Hepatocyte (in vitro differentiated cells): ENCODE measurements around the gene WBP2NL. TPM values are rescaled to one million over a fixed set of nuclear protein-coding genes. Genes with fewer than 3 reads are reported as not detected.

Experiments
- DNase-seq: peaks from one replicate; pipeline ENCODE4 v3.0.0-alpha.2; 2016; ENCODE audit warnings: low spot score
- H2AFZ ChIP-seq: fragments of 200-600 bp; sonication (generic); 2 replicates; pipeline ENCODE4 v1.6.0; 2016; ENCODE audit warnings: antibody characterized with exemption, mild to moderate bottlenecking
- H3K27ac ChIP-seq: fragments of 200-600 bp; sonication (generic); 2 replicates; pipeline ENCODE4 v1.5.1; 2016; ENCODE audit warnings: mild to moderate bottlenecking
- H3K27me3 ChIP-seq: fragments of 200-600 bp; sonication (generic); 2 replicates; pipeline ENCODE4 v1.6.1; 2016
- H3K36me3 ChIP-seq: fragments of 200-600 bp; sonication (generic); replicated peaks from 2 replicates; pipeline ENCODE4 v1.5.1; 2016; ENCODE audit warnings: low read depth; ENCODE audit not compliant: insufficient read depth
- H3K4me1 ChIP-seq: fragments of 200-600 bp; sonication (generic); 2 replicates; pipeline ENCODE4 v1.5.1; 2016; ENCODE audit warnings: mild to moderate bottlenecking, moderate library complexity; ENCODE audit not compliant: insufficient read depth
- H3K4me2 ChIP-seq: fragments of 200-600 bp; sonication (generic); 2 replicates; pipeline ENCODE4 v1.6.0; 2016
- H3K4me3 ChIP-seq: fragments of 200-600 bp; sonication (generic); 2 replicates; pipeline ENCODE4 v1.5.1; 2016; ENCODE audit warnings: mild to moderate bottlenecking
- H3K79me2 ChIP-seq: fragments of 200-600 bp; sonication (generic); 2 replicates; pipeline ENCODE4 v1.6.0; 2017; ENCODE audit warnings: mild to moderate bottlenecking
- H3K9me2 ChIP-seq: fragments of 200-600 bp; sonication (generic); replicated peaks from 2 replicates; pipeline ENCODE4 v1.6.0; 2017; ENCODE audit warnings: mild to moderate bottlenecking; ENCODE audit not compliant: insufficient read depth
- H3K9me3 ChIP-seq: fragments of 200-600 bp; sonication (generic); 2 replicates; pipeline ENCODE4 v1.5.1; 2016; ENCODE audit warnings: low read depth, mild to moderate bottlenecking
- H4K20me1 ChIP-seq: fragments of 200-600 bp; sonication (generic); 2 replicates; pipeline ENCODE4 v1.6.0; 2016; ENCODE audit warnings: mild to moderate bottlenecking; ENCODE audit not compliant: insufficient read depth, poor library complexity, severe bottlenecking
- CTCF ChIP-seq: fragments of 200-600 bp; sonication (generic); IDR thresholded peaks from 2 replicates; pipeline ENCODE4 v1.5.1; 2016; ENCODE audit warnings: antibody characterized with exemption, mild to moderate bottlenecking; ENCODE audit not compliant: poor library complexity
- EZH2 ChIP-seq: fragments of 200-600 bp; sonication (generic); IDR thresholded peaks from 2 replicates; pipeline ENCODE4 v1.6.1; 2016; ENCODE audit warnings: antibody characterized with exemption, mild to moderate bottlenecking, borderline replicate concordance
- EZH2phosphoT487 ChIP-seq: fragments of 200-600 bp; sonication (generic); IDR thresholded peaks from one replicate; pipeline ENCODE4 v1.6.1; 2018; ENCODE audit warnings: antibody characterized with exemption, mild to moderate bottlenecking, low read depth, moderate library complexity; ENCODE audit not compliant: unreplicated experiment, severe bottlenecking
- WGBS: methylation state at CpG from one replicate; pipeline ENCODE4 v1.1.6; 2016; ENCODE audit warnings: low lambda C conversion rate; ENCODE audit errors: missing lambda C conversion rate; 5-methylcytosine and 5-hydroxymethylcytosine counted together
- polyA plus RNA-seq: library from polyadenylated mRNA; unstranded; fragments of >200 nt; fragmentation: Nextera tagmentation; extraction: Ambion mirVana; gene quantifications from 2 replicates; pipeline ENCODE4 v1.2.1, GENCODE V29; 2016
- total RNA-seq: library from RNA; depleted of rRNA; stranded (reverse); fragments of >200 nt; gene quantifications from 2 replicates; pipeline ENCODE4 v1.2.3, GENCODE V29; 2014

The WBP2NL gene
- total and polyA plus RNA-seq, 2 experiments from 2014 or later, result not detected

- H3K27ac ChIP-seq, result no peak overlapping the region
- H2AFZ ChIP-seq, result no peak overlapping the region
- H3K4me2 ChIP-seq, result no peak overlapping the region
- no peaks in the 10 kb centered on the region for H3K9me2 ChIP-seq
- no peaks in the 10 kb centered on the region for H4K20me1 ChIP-seq
- no peaks in the 10 kb centered on the region for H3K79me2 ChIP-seq
- H3K27me3 ChIP-seq, result peaks cover 2% of the 10 kb centered on the region
- peaks cover 8% of the 10 kb centered on the region for H3K9me3 ChIP-seq
- no peaks in the 10 kb centered on the region for H3K4me1 ChIP-seq
- no peaks in the 10 kb centered on the region for H3K36me3 ChIP-seq
- no peak for DNase-seq
- TF ChIP-seq EZH2, result no peak
- no peak overlapping the region for H3K4me3 ChIP-seq
- WGBS, result 82% methylated on average over 7 of the region's 7 CpGs
These were observed 12.2 kb downstream of the WBP2NL start for GRCh38 chr22:42010778-42011177.

- no peak for TF ChIP-seq EZH2phosphoT487
- TF ChIP-seq CTCF, result no peak
- no peak for TF ChIP-seq EZH2
- H2AFZ ChIP-seq, result no peak overlapping the region
- no peaks in the 10 kb centered on the region for H3K9me2 ChIP-seq
- H3K4me3 ChIP-seq, result no peak overlapping the region
- H3K4me2 ChIP-seq, result no peak overlapping the region
- 78% methylated on average over 4 of the region's 4 CpGs for WGBS
- H3K36me3 ChIP-seq, result no peaks in the 10 kb centered on the region
- no peak overlapping the region for H3K27ac ChIP-seq
- H3K4me1 ChIP-seq, result no peaks in the 10 kb centered on the region
- peaks cover 3% of the 10 kb centered on the region for H3K27me3 ChIP-seq
- H4K20me1 ChIP-seq, result no peaks in the 10 kb centered on the region
- H3K9me3 ChIP-seq, result peaks cover 8% of the 10 kb centered on the region
- DNase-seq, result no peak
- H3K79me2 ChIP-seq, result no peaks in the 10 kb centered on the region
These were observed 14.8 kb downstream of the WBP2NL start for GRCh38 chr22:42013385-42013784.

- no peak overlapping the region for H2AFZ ChIP-seq
- WGBS, result 66% methylated on average over 9 of the region's 10 CpGs
- H3K4me1 ChIP-seq, result no peaks in the 10 kb centered on the region
- H3K27me3 ChIP-seq, result peaks cover 7% of the 10 kb centered on the region
- no peaks in the 10 kb centered on the region for H3K36me3 ChIP-seq
- no peak overlapping the region for H3K4me3 ChIP-seq
- no peak for DNase-seq
- H3K27ac ChIP-seq, result no peak overlapping the region
- no peaks in the 10 kb centered on the region for H4K20me1 ChIP-seq
- no peaks in the 10 kb centered on the region for H3K9me3 ChIP-seq
- H3K79me2 ChIP-seq, result no peaks in the 10 kb centered on the region
- no peaks in the 10 kb centered on the region for H3K9me2 ChIP-seq
- TF ChIP-seq EZH2phosphoT487 (no peak), CTCF (no peak), EZH2 (no peak)
- H3K4me2 ChIP-seq, result no peak overlapping the region
These were observed 17.5 kb downstream of the WBP2NL start for GRCh38 chr22:42016111-42016510.

GRCh38 chr22:42018224-42018623 lies 19.6 kb downstream of the WBP2NL start:
- DNase-seq, result no peak
- Histone ChIP-seq H3K4me2 (no peak overlapping the region), H2AFZ (no peak overlapping the region), H3K27ac (no peak overlapping the region), H3K36me3 (no peaks in the 10 kb centered on the region), H4K20me1 (no peaks in the 10 kb centered on the region), H3K9me2 (no peaks in the 10 kb centered on the region), H3K4me1 (no peaks in the 10 kb centered on the region), H3K27me3 (peaks cover 7% of the 10 kb centered on the region), H3K9me3 (no peaks in the 10 kb centered on the region), H3K4me3 (no peak overlapping the region), H3K79me2 (no peaks in the 10 kb centered on the region)
- WGBS, result 53% methylated on average over 1 of the region's 1 CpG
- TF ChIP-seq CTCF (no peak), EZH2 (no peak), EZH2phosphoT487 (no peak)
